HG03108 (cell line): Measurements from ENCODE around the gene DENND6B.
A peak's percentile ranks its signal among the peaks of the same experiment; 100 is the strongest.
"Not testable (repeated sequence)": the region's sequence is repeated elsewhere in the genome, so short reads cannot be mapped to it uniquely, and the experiment has no call there.

ENCODE experiments used
- ATAC-seq: cut with Tn5 transposase; IDR thresholded peaks from one replicate; pipeline ENCODE4 v1.9.1; 2021; ENCODE audit warnings: moderate library complexity; ENCODE audit not compliant: unreplicated experiment

DENND6B gene

GRCh38 chr22:50326956-50327710, at the start of gene DENND6B:
DENND6B (minus strand) TSS chr22:50327012; CDS start chr22:50326988, 24 bp downstream.
- ATAC-seq: peak; percentile 80

GRCh38 chr22:50376085-50376651, 49.4 kb upstream of the DENND6B start:
- no peak for ATAC-seq

- ATAC-seq: no peak
Measured at GRCh38 chr22:50371101-50371648, 44.4 kb upstream of the DENND6B start.

GRCh38 chr22:50367778-50368500, 41.1 kb upstream of the DENND6B start:
- no peak for ATAC-seq

- not testable (repeated sequence) for ATAC-seq
Measured at GRCh38 chr22:50363803-50364194, 37.0 kb upstream of the DENND6B start.

- no peak for ATAC-seq
Measured at GRCh38 chr22:50363166-50363802, 36.5 kb upstream of the DENND6B start.

- no peak for ATAC-seq
Measured at GRCh38 chr22:50361688-50362087, 34.9 kb upstream of the DENND6B start.

GRCh38 chr22:50361222-50361621, 34.4 kb upstream of the DENND6B start:
- ATAC-seq: no peak

GRCh38 chr22:50360578-50360977, 33.8 kb upstream of the DENND6B start:
- ATAC-seq: no peak

- ATAC-seq: no peak
Measured at GRCh38 chr22:50357756-50358155, 30.9 kb upstream of the DENND6B start.

- ATAC-seq: no peak
Measured at GRCh38 chr22:50357222-50357621, 30.4 kb upstream of the DENND6B start.

- no peak for ATAC-seq
Measured at GRCh38 chr22:50356186-50356585, 29.4 kb upstream of the DENND6B start.

GRCh38 chr22:50348058-50348457, 21.2 kb upstream of the DENND6B start:
- ATAC-seq: no peak

- no peak for ATAC-seq
Measured at GRCh38 chr22:50347157-50347556, 20.3 kb upstream of the DENND6B start.

GRCh38 chr22:50346470-50346869, 19.7 kb upstream of the DENND6B start:
- no peak for ATAC-seq

- no peak for ATAC-seq
Measured at GRCh38 chr22:50343541-50343935, 16.7 kb upstream of the DENND6B start.

GRCh38 chr22:50342651-50343540, 16.1 kb upstream of the DENND6B start, which contains the start of gene PPP6R2:
PPP6R2 (plus strand) TSS chr22:50343327; CDS start chr22:50393909, 50,582 bp downstream.
- ATAC-seq: peak; percentile 69

- peak; percentile 57 for ATAC-seq
Measured at GRCh38 chr22:50341977-50342650, 15.3 kb upstream of the DENND6B start.
